Activated T-cell treated with anti-CD3 and anti-CD28 coated beads for 1 hour (primary cell): Measurements from ENCODE around the gene STRADA.

Experiments used
- DNase-seq: peaks from one replicate; pipeline ENCODE4 v3.0.0-alpha.2; 2020; ENCODE audit warnings: low read depth

Gene STRADA

GRCh38 chr17:63682981-63683380, 58.6 kb downstream of the STRADA start:
- no peak for DNase-seq

DNA sequence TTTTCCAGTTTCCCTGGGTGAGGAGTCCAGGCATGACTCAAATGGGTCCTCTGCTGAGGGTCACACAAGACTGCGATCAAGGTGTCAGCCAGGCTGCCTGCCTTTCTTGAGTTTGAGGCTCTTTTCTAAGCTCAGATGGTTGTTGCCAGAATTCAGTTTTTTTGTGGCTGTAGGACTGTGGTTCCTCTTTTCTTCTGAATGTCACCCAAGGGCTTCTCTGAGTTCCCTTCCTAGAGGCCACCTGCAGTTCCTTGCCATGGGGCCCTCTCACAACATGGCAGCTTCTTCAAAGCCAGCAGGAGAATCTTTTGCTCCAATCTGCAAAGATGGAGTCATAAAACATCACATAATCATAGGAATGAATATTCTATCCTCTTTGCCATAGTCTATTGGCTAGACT, 59.2 kb downstream of the STRADA start:
- no peak for DNase-seq

GRCh38 chr17:63681530-63681929, 60.1 kb downstream of the STRADA start:
- no peak for DNase-seq

GRCh38 chr17:63680700-63681099, 60.9 kb downstream of the STRADA start:
- no peak for DNase-seq

- DNase-seq = no peak
Measured at GRCh38 chr17:63679214-63679613, 62.4 kb downstream of the STRADA start.

DNA sequence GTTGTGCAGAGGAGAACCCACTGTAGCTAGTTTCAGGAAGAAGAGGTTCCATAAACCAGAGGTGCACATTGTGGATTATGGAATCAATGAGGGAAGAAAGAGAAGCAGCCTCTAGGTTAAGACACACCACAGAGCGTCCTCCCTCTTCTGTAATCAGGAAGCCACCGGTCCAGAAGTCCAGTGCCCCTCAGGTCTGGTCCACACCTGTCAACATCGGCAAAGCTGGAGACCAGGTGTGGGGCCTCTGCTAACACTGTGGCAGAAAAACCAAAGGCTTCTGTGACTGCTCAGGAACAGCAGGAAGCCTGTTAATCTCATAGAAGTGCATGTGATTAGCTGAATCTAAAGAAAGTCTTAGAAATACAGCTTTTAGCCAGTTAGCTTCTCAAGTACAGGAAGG, 65.0 kb downstream of the STRADA start:
- DNase-seq = no peak

DNA sequence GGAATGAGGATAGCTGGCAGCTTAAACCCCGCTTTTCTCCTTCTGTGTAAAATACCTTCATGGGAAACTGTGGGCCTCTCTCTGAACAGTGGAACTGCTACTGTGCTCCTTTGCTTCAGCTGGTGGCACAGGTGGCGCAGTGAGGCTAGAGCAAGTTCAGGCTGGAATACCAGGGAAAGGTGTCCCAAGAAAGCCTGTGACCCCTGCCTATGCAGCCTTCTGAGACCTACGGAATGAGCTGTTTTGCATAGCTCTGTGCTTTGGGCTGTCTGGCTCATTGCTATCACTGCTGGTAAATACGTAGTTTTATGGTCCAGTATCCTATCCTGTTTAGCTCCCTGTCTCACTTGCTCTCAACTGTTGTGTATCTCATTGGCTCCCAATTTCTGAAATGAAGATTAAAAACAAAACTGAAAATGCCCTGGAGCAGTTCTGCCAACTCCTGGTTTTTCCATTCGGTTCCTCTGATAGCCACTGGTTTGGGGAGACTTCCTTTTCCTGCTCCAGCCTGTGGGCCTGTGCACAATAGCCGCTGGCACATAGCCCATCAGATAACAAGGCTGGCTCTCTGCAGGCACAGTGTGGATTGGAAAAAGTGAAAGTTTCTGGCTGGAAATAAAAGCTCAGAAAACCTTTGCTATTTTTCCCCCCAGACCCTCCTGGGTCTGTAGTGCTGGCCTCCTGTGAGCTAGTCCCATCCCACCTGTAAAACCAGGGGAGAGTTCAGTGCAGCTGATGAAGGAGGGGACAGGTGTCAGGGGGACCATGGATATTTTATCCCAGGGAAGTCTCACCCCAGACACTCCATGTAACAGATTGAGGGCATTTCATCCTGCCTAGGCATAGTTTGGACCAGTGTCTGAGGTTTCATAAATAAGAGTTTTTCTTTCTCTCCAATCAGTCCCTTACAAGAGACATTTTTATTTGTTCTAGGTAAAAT, 65.7 kb downstream of the STRADA start:
- DNase-seq = no peak

GRCh38 chr17:63675231-63675606, 66.4 kb downstream of the STRADA start:
- no peak for DNase-seq

- no peak for DNase-seq
Measured at GRCh38 chr17:63672856-63673255, 68.7 kb downstream of the STRADA start.

DNA sequence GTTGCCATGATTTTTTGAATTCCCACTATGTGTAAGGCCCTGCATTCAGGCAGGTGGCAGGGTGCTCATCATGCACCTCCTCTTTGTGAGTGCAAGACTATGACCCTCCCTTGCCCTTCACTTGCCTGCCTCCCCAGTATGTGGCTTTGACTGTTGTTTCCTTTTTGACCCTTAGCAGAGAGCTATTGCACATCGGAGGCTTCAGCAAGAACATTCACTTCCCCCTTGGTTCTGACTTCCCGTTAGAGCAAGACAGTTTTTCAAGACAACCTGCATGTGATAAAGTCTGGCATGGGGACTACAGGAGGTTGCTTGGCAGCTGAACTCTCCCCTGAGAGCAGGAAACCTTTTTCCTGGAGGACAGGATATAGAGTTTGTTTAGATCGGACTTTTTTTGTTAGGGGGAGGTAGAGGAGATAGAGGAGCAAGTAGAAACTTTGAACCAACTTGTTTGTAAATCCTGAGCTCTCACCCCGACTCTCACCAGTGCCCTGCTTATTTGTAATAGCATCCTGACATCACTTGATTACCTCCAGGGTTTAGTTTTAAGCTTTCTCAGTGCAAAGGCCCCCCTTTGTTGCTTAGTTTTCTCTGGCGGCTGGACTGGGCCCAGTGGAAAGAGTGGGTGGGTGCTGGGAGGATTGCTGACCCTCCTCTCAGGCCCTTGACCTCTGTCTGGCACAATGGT, 75.9 kb downstream of the STRADA start:
- DNase-seq = no peak

DNA sequence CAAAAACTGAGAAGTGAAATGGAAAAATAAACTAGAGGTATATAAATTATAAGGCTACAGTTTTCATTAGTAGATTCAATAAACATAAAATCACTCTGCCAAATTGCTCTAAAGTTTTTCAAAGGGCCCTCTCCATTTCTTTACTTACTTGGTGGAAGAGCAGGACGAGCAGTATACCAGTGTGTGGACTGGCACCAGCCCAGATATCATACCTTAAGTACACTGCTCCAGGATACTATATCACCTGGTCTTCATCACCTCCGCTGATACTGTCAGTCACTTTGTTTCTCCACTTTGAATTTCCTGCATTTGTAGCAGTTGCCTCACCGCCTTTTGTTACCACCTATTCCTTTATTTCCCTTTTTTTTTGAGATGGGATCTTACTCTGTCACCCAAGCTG, 81.7 kb downstream of the STRADA start:
- no peak for DNase-seq

- DNase-seq = no peak
Measured at GRCh38 chr17:63658366-63658765, 83.2 kb downstream of the STRADA start.

DNA sequence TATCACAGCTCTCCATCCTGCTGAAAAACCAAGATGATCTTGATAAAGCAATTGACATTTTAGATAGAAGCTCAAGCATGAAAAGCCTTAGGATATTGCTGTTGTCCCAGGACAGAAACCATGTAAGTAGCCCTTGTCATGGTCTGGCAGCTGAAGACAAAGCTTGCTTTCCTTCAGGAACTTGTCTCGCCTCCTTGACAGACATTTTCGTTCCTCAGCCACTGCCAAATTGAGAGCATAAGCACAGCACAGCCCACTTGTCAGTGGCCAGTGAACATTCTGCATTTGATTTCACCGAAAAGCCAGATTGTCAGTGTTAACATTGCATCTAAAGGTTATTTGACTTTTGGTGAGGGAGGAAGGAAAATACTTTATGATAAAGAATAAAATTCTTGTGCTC, 83.8 kb downstream of the STRADA start:
- no peak for DNase-seq

- no peak for DNase-seq
Measured at GRCh38 chr17:63653050-63653449, 88.5 kb downstream of the STRADA start.
